ENCODE data around the gene SNX12.

The SNX12 gene

GRCh38 chrX:71068044-71068918 is at the start of gene SNX12:
Gene SNX12, minus strand, starts transcription at chrX:71068334. Its CDS starts 28 bp downstream, at chrX:71068306.
- DNase-seq: peak; percentile 87

- DNase-seq: no peak
Measured at GRCh38 chrX:71117358-71117757, 49.2 kb upstream of the SNX12 start.

GRCh38 chrX:71111921-71112431 is 43.8 kb upstream of the SNX12 start:
- no peak for DNase-seq

- peak; percentile 71 for DNase-seq
Measured at GRCh38 chrX:71111141-71111843, 43.2 kb upstream of the SNX12 start, which contains the start of gene IL2RG. Gene IL2RG, minus strand, starts transcription at chrX:71111577. Its CDS starts 38 bp downstream, at chrX:71111539.

- no peak for DNase-seq
Measured at GRCh38 chrX:71109051-71109450, 40.9 kb upstream of the SNX12 start.

- DNase-seq: peak; percentile 23
Measured at GRCh38 chrX:71107762-71108360, 39.7 kb upstream of the SNX12 start.

- no peak for DNase-seq
Measured at GRCh38 chrX:71107245-71107644, 39.1 kb upstream of the SNX12 start.

GRCh38 chrX:71106427-71106826 is 38.3 kb upstream of the SNX12 start, which contains the start of gene CXorf65:
Gene CXorf65, minus strand, starts transcription at chrX:71106740. Its CDS starts 184 bp downstream, at chrX:71106556.
- DNase-seq: no peak

GRCh38 chrX:71105628-71106027 is 37.5 kb upstream of the SNX12 start:
- no peak for DNase-seq

GRCh38 chrX:71103110-71103983 is 35.2 kb upstream of the SNX12 start:
- peak; percentile 24 for DNase-seq

GRCh38 chrX:71102292-71102691 is 34.2 kb upstream of the SNX12 start:
- no peak for DNase-seq

GRCh38 chrX:71100581-71101505 is 32.7 kb upstream of the SNX12 start:
- DNase-seq: peak; percentile 13

GRCh38 chrX:71099736-71100135 is 31.6 kb upstream of the SNX12 start:
- no peak for DNase-seq

GRCh38 chrX:71098951-71099506 is 30.9 kb upstream of the SNX12 start:
- no peak for DNase-seq

GRCh38 chrX:71098302-71098701 is 30.2 kb upstream of the SNX12 start:
- peak; percentile 78 for DNase-seq

- no peak for DNase-seq
Measured at GRCh38 chrX:71096760-71097032, 28.6 kb upstream of the SNX12 start.

GRCh38 chrX:71095981-71096759 is 28.0 kb upstream of the SNX12 start:
- DNase-seq: no peak

- DNase-seq: peak; percentile 88
Measured at GRCh38 chrX:71095555-71095980, 27.4 kb upstream of the SNX12 start, which contains the start of gene FOXO4. Gene FOXO4, plus strand, starts transcription at chrX:71095851. Its CDS starts 678 bp downstream, at chrX:71096529.

GRCh38 chrX:71095033-71095432 is 26.9 kb upstream of the SNX12 start:
- DNase-seq: no peak

GRCh38 chrX:71091263-71091662 is 23.1 kb upstream of the SNX12 start:
- no peak for DNase-seq
